ES-I3 (cell line): Measurements from ENCODE around the gene YES1.

Experiments
- H3K36me3 ChIP-seq: 2 replicates; pipeline ENCODE4 v1.6.1; 2013; ENCODE audit warnings: mild to moderate bottlenecking, low read length, control low read depth, moderate library complexity; ENCODE audit not compliant: insufficient read depth
- H3K4me1 ChIP-seq: 2 replicates; pipeline ENCODE4 v1.6.1; 2013; ENCODE audit warnings: mild to moderate bottlenecking, control low read depth, low read length; ENCODE audit not compliant: insufficient read depth
- H3K9ac ChIP-seq: 2 replicates; pipeline ENCODE4 v1.6.1; 2013; ENCODE audit warnings: low read depth, mild to moderate bottlenecking, low read length, moderate library complexity
- H3K9me3 ChIP-seq: 2 replicates; pipeline ENCODE4 v1.6.1; 2013; ENCODE audit warnings: mild to moderate bottlenecking, low read length, moderate library complexity; ENCODE audit not compliant: control insufficient read depth, insufficient read depth

YES1 gene

DNA sequence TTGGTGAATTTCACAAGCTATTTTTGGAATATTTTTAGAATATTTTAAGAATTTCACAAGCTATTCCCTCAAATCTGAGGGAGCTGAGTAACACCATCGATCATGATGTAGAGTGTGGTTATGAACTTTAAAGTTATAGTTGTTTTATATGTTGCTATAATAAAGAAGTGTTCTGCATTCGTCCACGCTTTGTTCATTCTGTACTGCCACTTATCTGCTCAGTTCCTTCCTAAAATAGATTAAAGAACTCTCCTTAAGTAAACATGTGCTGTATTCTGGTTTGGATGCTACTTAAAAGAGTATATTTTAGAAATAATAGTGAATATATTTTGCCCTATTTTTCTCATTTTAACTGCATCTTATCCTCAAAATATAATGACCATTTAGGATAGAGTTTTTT, 138.7 kb downstream of the YES1 start:
- Histone ChIP-seq H3K9ac (no peak overlapping the region), H3K4me1 (no peaks in the 10 kb centered on the region), H3K9me3 (no peaks in the 10 kb centered on the region), H3K36me3 (peaks cover 28% of the 10 kb centered on the region)
